Endothelial cell of umbilical vein (primary cell): ENCODE data around the gene BCAS3. TPM values are rescaled to one million over a fixed set of nuclear protein-coding genes. Genes with fewer than 3 reads are reported as not detected.

Source experiments
- BruUV-seq: library from RNA; stranded (reverse); fragments of 400-500 nt; replicated peaks from 2 replicates; lab custom pipeline; 2021; lab: Mats Ljungman, UMichigan
- CTCF ChIA-PET: fragments of 300-600, 350-600 bp; sonication (Branson Sonifier 250); formaldehyde crosslinking; loops from one replicate; lab custom pipeline; 2021; ENCODE audit warnings: antibody characterized with exemption, inconsistent platforms; lab: Charles Lee
- POLR2A ChIA-PET: fragments of 300-600, 350-600 bp; sonication (Branson Sonifier 250); formaldehyde crosslinking; loops from one replicate; lab custom pipeline; 2021; ENCODE audit warnings: antibody characterized with exemption, inconsistent platforms; lab: Charles Lee
- DNase-seq: peaks from one replicate; pipeline ENCODE4 v3.0.0-alpha.2; 2011; ENCODE audit warnings: low read depth, low spot score
- FAIRE-seq: peaks from 2 replicates; lab custom pipeline; 2011; peaks lifted over from hg19 to GRCh38; lab: Jason Lieb, UNC
- H2AFZ ChIP-seq: 2 replicates; pipeline ENCODE4 v1.6.0; 2012; ENCODE audit warnings: low read depth, low read length, control low read depth, inconsistent platforms
- H3K27ac ChIP-seq: 2 replicates; pipeline ENCODE4 v1.5.1; 2011; ENCODE audit warnings: low read depth, mild to moderate bottlenecking, control low read depth, low read length, moderate library complexity; ENCODE audit not compliant: insufficient read depth
- H3K27me3 ChIP-seq, 2 experiments: 2 replicates each; pipeline versions ENCODE4 v1.6.0 to v1.6.1; 2011; ENCODE audit warnings: low read length in 2 of 2, mixed read lengths in 1 of 2; ENCODE audit not compliant: control insufficient read depth in 2 of 2, insufficient read depth in 2 of 2
- H3K36me3 ChIP-seq, 2 experiments: 2 replicates in 1 of 2; 3 replicates in 1 of 2; pipeline ENCODE4 v1.5.1; 2011; ENCODE audit warnings: low read length in 2 of 2, mild to moderate bottlenecking in 1 of 2, moderate library complexity in 1 of 2; ENCODE audit not compliant: control insufficient read depth in 2 of 2, insufficient read depth in 2 of 2; ENCODE audit errors: extremely low read depth in 1 of 2
- H3K4me1 ChIP-seq: 3 replicates; pipeline ENCODE4 v1.5.1; 2011; ENCODE audit warnings: mild to moderate bottlenecking, low read length; ENCODE audit not compliant: control insufficient read depth, insufficient read depth; ENCODE audit errors: extremely low read depth
- H3K4me2 ChIP-seq: 2 replicates; pipeline ENCODE4 v1.6.1; 2011; ENCODE audit warnings: low read length, control low read depth, mixed read lengths; ENCODE audit not compliant: insufficient read depth
- H3K4me3 ChIP-seq, 3 experiments: fragments of 200-600 bp in 1 of 3; sonication (generic), shearing (Covaris generic) in 1 of 3; replicated peaks in 1 of 3; 2 replicates each; pipeline ENCODE4 v1.5.1; 2011 to 2016; ENCODE audit warnings: control low read depth in 3 of 3, low read length in 3 of 3, mild to moderate bottlenecking in 2 of 3, inconsistent platforms in 1 of 3, low read depth in 1 of 3, moderate library complexity in 1 of 3; ENCODE audit not compliant: insufficient read depth in 1 of 3
- H3K79me2 ChIP-seq: 2 replicates; pipeline ENCODE4 v1.6.0; 2012; ENCODE audit warnings: low read length, inconsistent platforms; ENCODE audit not compliant: control insufficient read depth, insufficient read depth
- H3K9ac ChIP-seq: replicated peaks from 2 replicates; pipeline ENCODE3; 2011; ENCODE audit warnings: low read length, control low read depth; ENCODE audit not compliant: insufficient read depth; ENCODE audit errors: extremely low read depth
- H3K9me1 ChIP-seq: replicated peaks from 3 replicates; pipeline ENCODE4 v1.6.0; 2011; ENCODE audit warnings: mild to moderate bottlenecking, low read length; ENCODE audit not compliant: control insufficient read depth, insufficient read depth; ENCODE audit errors: extremely low read depth
- H3K9me3 ChIP-seq: replicated peaks from 2 replicates; pipeline ENCODE4 v1.5.1; 2012; ENCODE audit warnings: low read length, inconsistent platforms; ENCODE audit not compliant: control insufficient read depth, insufficient read depth
- H4K20me1 ChIP-seq: replicated peaks from 2 replicates; pipeline ENCODE3; 2011; ENCODE audit warnings: mild to moderate bottlenecking, low read length; ENCODE audit not compliant: control insufficient read depth, insufficient read depth; ENCODE audit errors: extremely low read depth
- FOS ChIP-seq: IDR thresholded peaks from 2 replicates; pipeline ENCODE4 v1.6.1; 2011; ENCODE audit warnings: mild to moderate bottlenecking, low read length, moderate library complexity, borderline replicate concordance; ENCODE audit not compliant: insufficient read depth
- GATA2 ChIP-seq: IDR thresholded peaks from 2 replicates; pipeline ENCODE4 v1.7.0; 2011; ENCODE audit warnings: low read depth, mild to moderate bottlenecking, moderate library complexity, mixed read lengths, low read length; ENCODE audit not compliant: insufficient read length, insufficient read depth
- MYC ChIP-seq: IDR thresholded peaks from one replicate; pipeline ENCODE4 v1.6.1; 2011; ENCODE audit warnings: mild to moderate bottlenecking, low read depth, low read length
- POLR2A ChIP-seq: IDR thresholded peaks from 2 replicates; pipeline ENCODE4 v1.6.1; 2012; ENCODE audit warnings: low read depth, mild to moderate bottlenecking, control low read depth, low read length
- dilution Hi-C: fragments of 300-500 bp; cut with MboI; formaldehyde crosslinking; loops from one replicate; pipeline ENCODE4 v1.15.0; 2019; ENCODE audit warnings: low sequenced_read_pairs; ENCODE audit not compliant: extremely low pct_ligation_motif_present
- intact Hi-C: fragments of 100-400 bp; cut with micrococcal nuclease; formaldehyde crosslinking; loops from one replicate; pipeline ENCODE4 v1.10.0; 2022
- polyA plus RNA-seq, 4 experiments: library from polyadenylated mRNA; depleted of rRNA in 3 of 4; stranded (reverse) in 3 of 4; unstranded in 1 of 4; fragments of >200 nt; gene quantifications; 2 replicates each; pipeline versions ENCODE4 v1.2.1 to v1.2.3, GENCODE V29; 2011 to 2012; ENCODE audit warnings: missing spikeins in 1 of 4
- total RNA-seq: library from RNA; stranded (reverse); gene quantifications from 2 replicates; pipeline ENCODE4 v1.2.3, GENCODE V29; 2021
- TF ChIP-seq, protein P1 (sequence below), 2 donors: IDR thresholded peaks; 1 replicate in 1 of 2; 2 replicates in 1 of 2; pipeline ENCODE4 v1.5.1; 2011; ENCODE audit warnings: low read length in 2 of 2, mild to moderate bottlenecking in 2 of 2, moderate library complexity in 2 of 2, control low read depth in 1 of 2, inconsistent platforms in 1 of 2, low read depth in 1 of 2; ENCODE audit not compliant: insufficient read depth in 1 of 2; ENCODE audit errors: extremely low read depth in 1 of 2
- TF ChIP-seq, protein P2 (sequence below): IDR thresholded peaks from 2 replicates; pipeline ENCODE4 v1.6.1; 2011; ENCODE audit not compliant: insufficient read depth, insufficient read length

The BCAS3 gene
- total and polyA plus RNA-seq, 2 donors (not counting 3 experiments of a cell fraction or from before 2014, with no cell fraction given): 8.2 to 16.0 TPM

- H3K9me3 ChIP-seq: no peaks in the 10 kb centered on the region
- no TSS peak for BruUV-seq
- FAIRE-seq (no peak), DNase-seq (peak; percentile 51)
- no peak overlapping the region for H3K4me3 ChIP-seq
- no peak overlapping the region for H3K9ac ChIP-seq
- H3K27ac ChIP-seq: peak overlapping the region; percentile 10
- TF ChIP-seq, protein P1, sequence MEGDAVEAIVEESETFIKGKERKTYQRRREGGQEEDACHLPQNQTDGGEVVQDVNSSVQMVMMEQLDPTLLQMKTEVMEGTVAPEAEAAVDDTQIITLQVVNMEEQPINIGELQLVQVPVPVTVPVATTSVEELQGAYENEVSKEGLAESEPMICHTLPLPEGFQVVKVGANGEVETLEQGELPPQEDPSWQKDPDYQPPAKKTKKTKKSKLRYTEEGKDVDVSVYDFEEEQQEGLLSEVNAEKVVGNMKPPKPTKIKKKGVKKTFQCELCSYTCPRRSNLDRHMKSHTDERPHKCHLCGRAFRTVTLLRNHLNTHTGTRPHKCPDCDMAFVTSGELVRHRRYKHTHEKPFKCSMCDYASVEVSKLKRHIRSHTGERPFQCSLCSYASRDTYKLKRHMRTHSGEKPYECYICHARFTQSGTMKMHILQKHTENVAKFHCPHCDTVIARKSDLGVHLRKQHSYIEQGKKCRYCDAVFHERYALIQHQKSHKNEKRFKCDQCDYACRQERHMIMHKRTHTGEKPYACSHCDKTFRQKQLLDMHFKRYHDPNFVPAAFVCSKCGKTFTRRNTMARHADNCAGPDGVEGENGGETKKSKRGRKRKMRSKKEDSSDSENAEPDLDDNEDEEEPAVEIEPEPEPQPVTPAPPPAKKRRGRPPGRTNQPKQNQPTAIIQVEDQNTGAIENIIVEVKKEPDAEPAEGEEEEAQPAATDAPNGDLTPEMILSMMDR (IDR thresholded peaks at IDR 0.05; ENCODE audit: extremely low read depth in 1 of 2, insufficient read depth in 1 of 2, low read depth in 1 of 2, low read length in 2 of 2): no peak
- no peak for TF ChIP-seq FOS
- TF ChIP-seq MYC: no peak
- TF ChIP-seq GATA2: no peak
- no peak for TF ChIP-seq POLR2A
- TF ChIP-seq, protein P2, sequence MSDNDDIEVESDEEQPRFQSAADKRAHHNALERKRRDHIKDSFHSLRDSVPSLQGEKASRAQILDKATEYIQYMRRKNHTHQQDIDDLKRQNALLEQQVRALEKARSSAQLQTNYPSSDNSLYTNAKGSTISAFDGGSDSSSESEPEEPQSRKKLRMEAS: no peak
- intact Hi-C loops (no loop called here), dilution Hi-C loops (no loop called here)
- POLR2A ChIA-PET: no interaction called here
- no peaks in the 10 kb centered on the region for H3K27me3 ChIP-seq
- H3K9me1 ChIP-seq: no peaks in the 10 kb centered on the region
- peak overlapping the region; percentile 20 for H2AFZ ChIP-seq
- no peaks in the 10 kb centered on the region for H3K79me2 ChIP-seq
- no peaks in the 10 kb centered on the region for H3K36me3 ChIP-seq
- H3K4me2 ChIP-seq: peak overlapping the region; percentile 30
- CTCF ChIA-PET: interaction anchor here (1.2 to 2.1 kb wide), 3 partner anchors 9 to 668 kb away, joined by 3 to 11 read pairs (median 6); no protein-coding TSS in a partner anchor
- H4K20me1 ChIP-seq: no peaks in the 10 kb centered on the region
- peaks cover 4% of the 10 kb centered on the region for H3K4me1 ChIP-seq
Observed at GRCh38 chr17:60743799-60744198, 66.1 kb downstream of the BCAS3 start.
